Measurements from ENCODE around the gene PAQR6.

Gene PAQR6, protein sequence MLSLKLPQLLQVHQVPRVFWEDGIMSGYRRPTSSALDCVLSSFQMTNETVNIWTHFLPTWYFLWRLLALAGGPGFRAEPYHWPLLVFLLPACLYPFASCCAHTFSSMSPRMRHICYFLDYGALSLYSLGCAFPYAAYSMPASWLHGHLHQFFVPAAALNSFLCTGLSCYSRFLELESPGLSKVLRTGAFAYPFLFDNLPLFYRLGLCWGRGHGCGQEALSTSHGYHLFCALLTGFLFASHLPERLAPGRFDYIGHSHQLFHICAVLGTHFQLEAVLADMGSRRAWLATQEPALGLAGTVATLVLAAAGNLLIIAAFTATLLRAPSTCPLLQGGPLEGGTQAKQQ

GRCh38 chr1:156247460-156248322 is at the start of gene PAQR6:
TSS of gene PAQR6 (minus strand) at chr1:156248056. CDS start at chr1:156246731, 1,325 bp downstream.
- peak; percentile 45 for DNase-seq (ENCODE audit: low spot score)

- DNase-seq (ENCODE audit: low spot score) = peak; percentile 67
These were observed 47.6 kb upstream of the PAQR6 start, which contains the start of gene GLMP for GRCh38 chr1:156295391-156295947. TSS of gene GLMP (minus strand) at chr1:156295679. CDS start at chr1:156295645, 34 bp downstream.

GRCh38 chr1:156293895-156294294 is 46.0 kb upstream of the PAQR6 start:
- DNase-seq (ENCODE audit: low spot score) = no peak

DNA sequence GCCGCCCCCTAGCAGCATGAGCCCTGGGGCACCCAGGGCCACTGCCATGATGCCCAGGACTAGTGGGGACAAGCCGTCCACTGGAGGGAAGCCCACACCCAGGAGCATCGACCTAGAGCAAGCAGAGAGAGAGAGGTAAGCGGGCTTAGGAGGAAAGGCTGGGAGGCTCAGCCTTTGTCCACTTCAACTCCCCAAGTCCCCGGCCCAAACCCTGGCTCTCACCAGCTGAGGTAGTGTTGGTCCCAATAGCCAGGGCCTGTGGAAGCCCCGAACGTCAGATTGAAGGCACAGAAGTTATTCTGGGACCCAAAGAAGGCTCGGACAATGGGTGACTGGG is 45.2 kb upstream of the PAQR6 start:
- DNase-seq (ENCODE audit: low spot score) = no peak

DNA sequence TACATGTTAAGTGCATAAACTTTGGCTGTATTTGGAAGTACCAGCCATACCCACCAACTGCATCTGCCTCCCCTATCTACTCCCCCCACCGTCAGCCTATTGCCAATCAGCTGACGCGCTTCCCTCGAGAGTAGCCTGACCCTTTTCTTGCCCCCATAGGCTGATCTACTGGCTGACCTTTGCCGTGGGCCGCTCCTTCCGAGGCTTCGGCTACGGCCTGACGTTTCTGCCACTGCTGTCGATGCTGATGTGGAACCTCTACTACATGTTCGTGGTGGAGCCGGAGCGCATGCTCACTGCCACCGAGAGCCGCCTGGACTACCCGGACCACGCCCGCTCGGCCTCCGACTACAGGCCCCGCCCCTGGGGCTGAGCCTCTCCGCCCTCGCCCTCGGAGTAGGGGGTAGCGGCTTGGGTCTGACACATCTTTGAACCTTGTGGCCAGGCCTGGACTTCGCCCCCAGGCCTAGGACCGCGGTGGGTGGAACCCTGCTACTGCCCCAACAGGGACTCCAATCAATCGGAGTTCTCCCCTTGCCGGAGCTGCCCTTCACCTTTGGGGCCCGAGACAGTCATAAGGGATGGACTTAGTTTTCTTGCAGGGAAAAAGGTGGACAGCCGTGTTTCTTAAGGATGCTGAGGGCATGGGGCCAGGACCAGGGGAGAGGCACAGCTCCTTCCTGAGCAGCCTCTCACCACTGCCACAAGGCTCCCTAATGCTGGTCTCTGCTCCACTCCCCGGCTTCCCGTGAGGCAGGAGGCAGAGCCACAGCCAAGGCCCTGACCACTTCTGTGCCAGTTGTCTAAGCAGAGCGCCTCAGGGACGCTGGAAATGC is 43.6 kb upstream of the PAQR6 start:
- DNase-seq (ENCODE audit: low spot score) = peak; percentile 84

DNA sequence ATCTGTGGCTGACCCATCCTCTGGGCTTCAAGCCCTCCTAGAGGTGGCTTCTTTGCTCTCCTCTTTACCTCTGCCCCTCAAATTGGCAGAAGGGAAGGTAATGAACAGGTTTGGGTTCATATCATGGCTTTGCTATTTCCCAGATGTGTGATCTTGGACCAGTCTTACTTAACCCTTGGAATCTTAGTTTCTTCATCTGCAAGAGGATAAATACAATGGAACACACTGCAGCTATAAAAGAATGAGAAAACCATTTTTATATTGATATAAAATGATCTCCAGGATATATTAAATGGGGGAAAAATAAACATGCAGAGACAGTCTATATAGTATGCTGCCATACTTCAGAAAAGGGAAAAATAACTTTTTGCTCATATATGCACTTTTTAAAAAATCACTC is 42.0 kb upstream of the PAQR6 start:
- DNase-seq (ENCODE audit: low spot score) = no peak

GRCh38 chr1:156286061-156286460 is 38.2 kb upstream of the PAQR6 start:
- no peak for DNase-seq (ENCODE audit: low spot score)

DNA sequence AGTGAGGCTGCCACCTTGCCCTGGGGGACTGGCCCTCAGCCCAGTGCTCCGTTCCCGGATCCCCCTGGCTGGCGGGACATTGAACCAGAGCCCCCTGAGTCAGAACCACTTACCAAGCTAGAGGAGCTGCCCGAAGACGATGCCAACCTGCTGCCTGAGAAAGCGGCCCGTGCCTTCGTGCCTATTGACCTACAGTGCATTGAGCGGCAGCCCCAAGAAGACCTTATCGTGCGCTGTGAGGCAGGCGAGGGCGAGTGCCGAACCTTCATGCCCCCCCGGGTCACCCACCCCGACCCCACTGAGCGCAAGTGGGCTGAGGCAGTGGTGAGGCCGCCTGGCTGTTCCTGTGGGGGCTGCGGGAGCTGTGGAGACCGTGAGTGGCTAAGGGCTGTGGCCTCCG is 37.6 kb upstream of the PAQR6 start:
- no peak for DNase-seq (ENCODE audit: low spot score)

GRCh38 chr1:156284757-156285156 is 36.9 kb upstream of the PAQR6 start:
- no peak for DNase-seq (ENCODE audit: low spot score)

- no peak for DNase-seq (ENCODE audit: low spot score)
These were observed 36.3 kb upstream of the PAQR6 start, which contains the start of gene TMEM79 for GRCh38 chr1:156284112-156284511. TSS of gene TMEM79 (plus strand) at chr1:156284325. CDS start at chr1:156285227, 902 bp downstream.

DNA sequence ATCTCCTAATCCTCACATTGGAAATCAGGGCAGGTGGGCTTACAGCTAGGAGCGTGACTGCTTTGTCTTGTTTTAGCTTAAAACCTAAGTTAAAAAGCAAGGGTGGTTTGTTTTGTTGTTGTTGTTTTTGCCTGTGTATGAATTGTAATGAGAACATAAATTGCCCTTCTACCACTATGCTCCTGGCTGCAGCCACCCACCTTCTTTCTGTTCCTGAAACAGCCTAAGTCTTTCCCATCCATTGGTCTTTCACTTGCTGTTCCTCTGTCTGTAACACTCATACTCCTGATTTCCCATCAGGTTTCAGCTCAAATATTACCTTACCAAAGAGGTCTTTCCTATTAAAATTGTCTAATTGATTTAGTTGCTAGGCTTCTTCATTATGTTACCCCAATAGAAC is 35.7 kb upstream of the PAQR6 start:
- DNase-seq (ENCODE audit: low spot score) = no peak

GRCh38 chr1:156282479-156283222 is 34.8 kb upstream of the PAQR6 start, which contains the start of gene SMG5:
TSS of gene SMG5 (minus strand) at chr1:156282825. CDS start at chr1:156282680, 145 bp downstream.
- DNase-seq (ENCODE audit: low spot score) = peak; percentile 98

DNA sequence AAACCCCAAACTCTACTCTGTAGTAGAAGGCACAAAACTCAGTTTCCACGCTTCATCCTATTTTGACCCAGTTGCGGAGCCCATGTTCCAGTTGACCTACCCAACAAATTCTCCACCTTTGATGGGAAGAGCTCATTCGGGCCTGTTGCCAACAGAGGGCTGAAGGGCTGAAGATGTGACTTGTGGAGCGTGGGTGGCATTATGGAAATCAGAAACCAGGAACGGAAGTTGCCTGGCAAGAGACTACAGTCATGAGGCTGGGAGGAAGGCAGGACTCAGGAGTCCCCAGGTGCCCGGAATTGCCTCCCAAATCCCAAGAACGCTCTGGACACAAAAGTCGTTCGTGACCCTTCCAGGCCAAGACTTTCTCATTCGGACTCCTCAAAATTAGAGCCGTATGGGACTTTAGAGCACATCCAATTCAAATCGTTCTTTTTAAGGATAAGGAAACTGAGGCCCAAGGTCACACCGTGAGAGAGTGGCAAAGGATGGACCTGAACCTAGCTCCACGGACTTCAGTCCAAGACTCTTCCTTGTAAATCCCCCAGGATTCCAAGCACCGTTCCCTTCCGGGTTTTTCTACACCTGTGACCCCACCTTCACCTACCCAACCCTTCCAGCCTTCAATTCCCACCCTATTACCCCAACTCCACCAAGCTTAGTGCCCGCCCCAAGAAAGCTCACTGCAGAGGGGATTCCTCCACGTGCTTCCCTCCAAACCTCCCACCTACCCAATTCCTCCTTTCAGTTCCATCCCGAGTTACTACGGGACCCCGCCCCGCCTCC is 34.0 kb upstream of the PAQR6 start:
- peak; percentile 50 for DNase-seq (ENCODE audit: low spot score)

GRCh38 chr1:156281281-156281680 is 33.4 kb upstream of the PAQR6 start:
- no peak for DNase-seq (ENCODE audit: low spot score)

GRCh38 chr1:156279837-156280236 is 32.0 kb upstream of the PAQR6 start:
- DNase-seq (ENCODE audit: low spot score) = no peak

GRCh38 chr1:156276966-156277381 is 29.1 kb upstream of the PAQR6 start:
- no peak for DNase-seq (ENCODE audit: low spot score)

DNA sequence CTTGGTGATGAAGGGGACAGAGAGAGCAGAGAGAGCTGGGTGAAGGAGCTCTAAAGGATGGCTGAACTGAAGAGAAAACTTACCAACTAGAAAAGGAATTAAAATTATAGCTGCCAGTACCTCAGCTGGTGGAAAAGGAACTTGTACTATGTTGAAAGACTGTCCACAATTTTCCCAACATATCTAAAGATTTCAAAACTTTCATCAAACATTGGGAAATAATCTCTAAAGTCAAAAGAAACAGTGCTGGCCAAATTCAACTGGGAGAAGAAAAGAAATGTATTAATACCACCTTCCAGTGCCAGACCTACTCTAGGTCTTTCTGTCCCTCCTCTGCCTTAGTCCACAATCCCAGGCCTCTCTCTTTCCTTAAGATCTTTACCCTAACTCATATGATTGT is 28.7 kb upstream of the PAQR6 start:
- DNase-seq (ENCODE audit: low spot score) = no peak

DNA sequence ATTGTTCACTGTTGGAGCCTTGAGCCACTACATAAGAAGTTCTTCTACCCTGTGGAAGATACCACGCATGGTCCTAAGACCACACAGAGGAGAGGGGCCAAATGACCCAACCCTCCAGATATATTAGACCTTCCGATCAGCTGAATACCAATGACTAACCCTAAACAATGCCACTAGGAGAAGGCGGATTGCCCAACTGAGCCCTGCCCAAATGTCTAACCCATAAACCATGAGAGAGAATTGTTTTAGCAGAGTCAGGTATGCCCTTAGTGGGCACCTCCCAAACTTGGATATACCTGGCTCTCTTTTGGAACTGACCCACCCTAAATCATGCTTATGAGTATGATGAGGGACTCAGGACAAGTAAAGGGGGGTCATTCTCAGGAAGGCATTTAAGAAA is 22.5 kb upstream of the PAQR6 start:
- DNase-seq (ENCODE audit: low spot score) = no peak

GRCh38 chr1:156268336-156268735 is 20.5 kb upstream of the PAQR6 start:
- DNase-seq (ENCODE audit: low spot score) = no peak

- DNase-seq (ENCODE audit: low spot score) = no peak
These were observed 18.2 kb upstream of the PAQR6 start for GRCh38 chr1:156266051-156266450.
